A549 (cell line): ENCODE measurements around the gene AADAC. TPM values are rescaled to one million over a fixed set of nuclear protein-coding genes. Genes with fewer than 3 reads are reported as not detected.
A peak's percentile ranks its signal among the peaks of the same experiment; 100 is the strongest.

Experiments used
- ATAC-seq, 2 experiments: fragments of 200-7000 bp in 1 of 2; fragments of >200 bp in 1 of 2; cut with Nextera tagmentation in 1 of 2; cut with Tn5 transposase in 1 of 2; 3 replicates each; pipeline versions ENCODE4 v1.8.0 to v1.9.1; 2018 to 2020; ENCODE audit warnings: mild to moderate bottlenecking in 1 of 2, moderate library complexity in 1 of 2
- CTCF ChIA-PET: fragments of 300-600 bp; sonication (Branson Sonifier 250); formaldehyde crosslinking; extraction: SDS; loops from one replicate; lab custom pipeline; 2021; ENCODE audit warnings: antibody characterized with exemption, inconsistent platforms; lab: Yijun Ruan, JAX
- POLR2A ChIA-PET: fragments of 350-600 bp; formaldehyde crosslinking; extraction: SDS; loops from one replicate; lab custom pipeline; 2021; ENCODE audit warnings: antibody characterized with exemption, inconsistent platforms; lab: Yijun Ruan, JAX
- DNase-seq, 2 experiments: peaks; one replicate each; pipeline versions ENCODE4 v3.0.0 to v3.0.0-alpha.2; 2011 to 2016; ENCODE audit warnings: low read depth in 1 of 2, low spot score in 1 of 2
- FAIRE-seq: peaks from 2 replicates; lab custom pipeline; 2011; peaks lifted over from hg19 to GRCh38; lab: Jason Lieb, UNC
- H3K27ac ChIP-seq, 2 experiments: fragments of >200 bp; sonication (Bioruptor Twin); formaldehyde crosslinking; 3 replicates each; pipeline ENCODE4 v1.5.1; 2016 to 2017
- H3K4me1 ChIP-seq: fragments of >200 bp; sonication (Bioruptor Twin); formaldehyde crosslinking; 3 replicates; pipeline ENCODE4 v1.6.1; 2016
- H3K4me2 ChIP-seq: fragments of >200 bp; sonication (Bioruptor Twin); formaldehyde crosslinking; 3 replicates; pipeline ENCODE4 v1.6.1; 2016
- H3K4me3 ChIP-seq: fragments of >200 bp; sonication (Bioruptor Twin); formaldehyde crosslinking; 3 replicates; pipeline ENCODE4 v1.5.1; 2016
- H3K9me3 ChIP-seq: fragments of >200 bp; sonication (Bioruptor Twin); formaldehyde crosslinking; 3 replicates; pipeline ENCODE4 v1.6.1; 2016
- BHLHE40 ChIP-seq: IDR thresholded peaks from 2 replicates; pipeline ENCODE4 v1.6.1; 2012; ENCODE audit warnings: low read depth, low read length, inconsistent platforms
- CEBPB ChIP-seq, 2 experiments: fragments of >200 bp in 1 of 2; sonication (Bioruptor Twin) in 1 of 2; formaldehyde crosslinking in 1 of 2; IDR thresholded peaks; 2 replicates each; pipeline ENCODE4 v1.6.1; 2012 to 2016
- CHD2 ChIP-seq: fragments of 150-350 bp; IDR thresholded peaks from 2 replicates; pipeline ENCODE4 v1.6.1; 2014; ENCODE audit warnings: low read length; ENCODE audit not compliant: partially characterized antibody
- ESRRA ChIP-seq: fragments of 150-350 bp; IDR thresholded peaks from 2 replicates; pipeline ENCODE4 v1.6.1; 2014; ENCODE audit warnings: mild to moderate bottlenecking, low read length, borderline replicate concordance
- FOSL2 ChIP-seq, 2 experiments: fragments of 450-650 bp in 1 of 2; fragments of >200 bp in 1 of 2; sonication (Bioruptor Twin) in 1 of 2; formaldehyde crosslinking; IDR thresholded peaks; 2 replicates each; pipeline versions ENCODE4 v1.5.0 to v1.6.1; 2016 to 2020; ENCODE audit warnings: mild to moderate bottlenecking in 1 of 2, moderate library complexity in 1 of 2
- GATA3 ChIP-seq: IDR thresholded peaks from 2 replicates; pipeline ENCODE4 v1.6.1; 2012; ENCODE audit warnings: borderline replicate concordance
- HDAC2 ChIP-seq: fragments of 200-600 bp; sonication (generic); IDR thresholded peaks from 2 replicates; pipeline ENCODE4 v1.6.1; 2016
- JUN ChIP-seq, 2 experiments: fragments of >200 bp; sonication (Bioruptor Twin); formaldehyde crosslinking; IDR thresholded peaks; 2 replicates in 1 of 2; 3 replicates in 1 of 2; pipeline ENCODE4 v1.6.1; 2016 to 2017
- JUNB ChIP-seq: fragments of >200 bp; sonication (Bioruptor Twin); formaldehyde crosslinking; IDR thresholded peaks from 2 replicates; pipeline ENCODE4 v1.6.1; 2016
- KDM1A ChIP-seq: fragments of 200-600 bp; sonication (generic); IDR thresholded peaks from 2 replicates; pipeline ENCODE4 v1.6.1; 2016; ENCODE audit warnings: low read depth, mild to moderate bottlenecking
- MAFK ChIP-seq: fragments of 450-650 bp; IDR thresholded peaks from 2 replicates; pipeline ENCODE4 v1.6.1; 2014; ENCODE audit not compliant: partially characterized antibody
- MYC ChIP-seq: IDR thresholded peaks from 2 replicates; pipeline ENCODE4 v1.6.1; 2012; ENCODE audit warnings: mild to moderate bottlenecking, inconsistent platforms, low read length, improper control_type of control experiment, borderline replicate concordance
- NPAS2 ChIP-seq: fragments of 250-450 bp; sonication (Bioruptor Pico); IDR thresholded peaks from 2 replicates; pipeline ENCODE4 v1.8.0; 2022; ENCODE audit warnings: mild to moderate bottlenecking, moderate library complexity, borderline replicate concordance
- NR3C1 ChIP-seq: fragments of >200 bp; sonication (Bioruptor Twin); formaldehyde crosslinking; IDR thresholded peaks from 3 replicates; pipeline ENCODE4 v1.6.1; 2017
- POLR2A ChIP-seq: IDR thresholded peaks from 2 replicates; pipeline ENCODE4 v1.6.1; 2012; ENCODE audit warnings: mild to moderate bottlenecking, low read length
- TFCP2L1 ChIP-seq: fragments of 250-450 bp; sonication (Bioruptor Pico); IDR thresholded peaks from 2 replicates; pipeline ENCODE4 v1.5.0; 2021; ENCODE audit warnings: mild to moderate bottlenecking
- WGBS: methylation state at CpG from one replicate; pipeline ENCODE4 v1.1.6; 2017; ENCODE audit errors: missing lambda C conversion rate; 5-methylcytosine and 5-hydroxymethylcytosine counted together
- polyA plus RNA-seq, 4 experiments: library from polyadenylated mRNA; depleted of rRNA in 3 of 4; stranded (reverse); fragments of >200 nt; fragmentation: RNase III in 1 of 4; extraction: RNeasy Plus Mini Kit Qiagen cat#74134 plus additional on column Dnase treatment in 1 of 4; gene quantifications; 2 replicates in 3 of 4; 3 replicates in 1 of 4; pipeline ENCODE4 v1.2.3, GENCODE V29; 2011 to 2017
- TF ChIP-seq, protein P1 (sequence below): fragments of >200 bp; sonication (Bioruptor Twin); formaldehyde crosslinking; IDR thresholded peaks from 3 replicates; pipeline ENCODE4 v1.6.1; 2016
- TF ChIP-seq, protein P2 (sequence below): fragments of 450-650 bp; IDR thresholded peaks from 2 replicates; pipeline ENCODE4 v1.6.1; 2014; ENCODE audit warnings: antibody characterized with exemption
- TF ChIP-seq, protein P3 (sequence below): fragments of 200-600 bp; sonication (generic); IDR thresholded peaks from 2 replicates; pipeline ENCODE4 v1.6.1; 2016; ENCODE audit warnings: antibody characterized with exemption, mild to moderate bottlenecking, moderate library complexity
- TF ChIP-seq, protein P4 (sequence below): IDR thresholded peaks from 2 replicates; pipeline ENCODE4 v1.6.1; 2012
- TF ChIP-seq, protein P5 (sequence below): fragments of >200 bp; sonication (Bioruptor Twin); formaldehyde crosslinking; IDR thresholded peaks from 3 replicates; pipeline ENCODE4 v1.5.1; 2016

Gene AADAC
- polyA plus RNA-seq, 2 of the 4 experiments (the other 2 are of a cell fraction) = 15.3 to 45.0 TPM

DNA sequence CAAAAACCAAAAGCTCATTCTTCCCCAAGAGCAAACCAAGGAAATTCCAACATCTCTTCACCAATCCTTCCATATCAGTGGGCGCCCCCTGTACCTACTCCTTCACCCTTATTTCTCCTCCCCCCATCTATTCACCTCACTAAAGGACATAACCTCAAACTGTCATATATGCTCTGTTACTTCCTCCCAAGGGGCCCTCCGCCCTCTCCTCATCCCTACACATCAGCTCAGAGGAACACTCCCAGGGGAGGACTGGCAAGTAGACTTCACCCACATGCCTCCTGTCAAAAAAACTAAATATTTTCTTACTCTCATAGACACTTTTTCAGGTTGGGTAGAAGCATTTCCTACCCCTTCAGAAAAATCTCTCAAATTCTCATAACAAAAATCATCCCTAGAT, 2.4 kb upstream of the AADAC start (continued):
- TF ChIP-seq, protein P1, sequence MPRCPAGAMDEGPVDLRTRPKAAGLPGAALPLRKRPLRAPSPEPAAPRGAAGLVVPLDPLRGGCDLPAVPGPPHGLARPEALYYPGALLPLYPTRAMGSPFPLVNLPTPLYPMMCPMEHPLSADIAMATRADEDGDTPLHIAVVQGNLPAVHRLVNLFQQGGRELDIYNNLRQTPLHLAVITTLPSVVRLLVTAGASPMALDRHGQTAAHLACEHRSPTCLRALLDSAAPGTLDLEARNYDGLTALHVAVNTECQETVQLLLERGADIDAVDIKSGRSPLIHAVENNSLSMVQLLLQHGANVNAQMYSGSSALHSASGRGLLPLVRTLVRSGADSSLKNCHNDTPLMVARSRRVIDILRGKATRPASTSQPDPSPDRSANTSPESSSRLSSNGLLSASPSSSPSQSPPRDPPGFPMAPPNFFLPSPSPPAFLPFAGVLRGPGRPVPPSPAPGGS = no peak
- no peak for TF ChIP-seq JUNB

DNA sequence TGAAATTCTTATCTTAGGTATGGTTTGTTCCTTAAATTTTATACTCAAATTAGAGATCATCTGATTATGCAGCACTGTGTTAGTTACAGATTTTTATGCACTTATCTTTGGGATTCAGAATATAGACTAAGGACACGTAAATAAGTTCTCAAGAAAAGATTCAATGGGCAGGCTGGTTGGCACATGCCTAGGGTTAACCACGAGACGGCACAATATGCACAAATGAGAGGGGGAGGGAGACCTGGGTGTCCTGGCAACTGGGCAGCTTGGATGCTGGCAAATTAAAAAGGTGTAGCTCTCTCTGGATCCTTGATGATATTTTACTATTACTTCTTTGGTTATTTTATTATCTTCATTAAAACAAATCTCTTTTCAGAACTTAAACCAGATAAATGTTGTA, 672 bp downstream of the AADAC start:
- TF ChIP-seq KDM1A (no peak), NPAS2 (CRISPR knock-in tag) (no peak), JUNB (no peak), FOSL2 (IDR thresholded peaks at IDR 0.05) (no peak), FOSL2 (CRISPR knock-in tag; IDR thresholded peaks at IDR 0.05) (no peak), MAFK (no peak), ESRRA (no peak)
- TF ChIP-seq, protein P2, sequence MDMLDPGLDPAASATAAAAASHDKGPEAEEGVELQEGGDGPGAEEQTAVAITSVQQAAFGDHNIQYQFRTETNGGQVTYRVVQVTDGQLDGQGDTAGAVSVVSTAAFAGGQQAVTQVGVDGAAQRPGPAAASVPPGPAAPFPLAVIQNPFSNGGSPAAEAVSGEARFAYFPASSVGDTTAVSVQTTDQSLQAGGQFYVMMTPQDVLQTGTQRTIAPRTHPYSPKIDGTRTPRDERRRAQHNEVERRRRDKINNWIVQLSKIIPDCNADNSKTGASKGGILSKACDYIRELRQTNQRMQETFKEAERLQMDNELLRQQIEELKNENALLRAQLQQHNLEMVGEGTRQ = no peak
- TF ChIP-seq, protein P3, sequence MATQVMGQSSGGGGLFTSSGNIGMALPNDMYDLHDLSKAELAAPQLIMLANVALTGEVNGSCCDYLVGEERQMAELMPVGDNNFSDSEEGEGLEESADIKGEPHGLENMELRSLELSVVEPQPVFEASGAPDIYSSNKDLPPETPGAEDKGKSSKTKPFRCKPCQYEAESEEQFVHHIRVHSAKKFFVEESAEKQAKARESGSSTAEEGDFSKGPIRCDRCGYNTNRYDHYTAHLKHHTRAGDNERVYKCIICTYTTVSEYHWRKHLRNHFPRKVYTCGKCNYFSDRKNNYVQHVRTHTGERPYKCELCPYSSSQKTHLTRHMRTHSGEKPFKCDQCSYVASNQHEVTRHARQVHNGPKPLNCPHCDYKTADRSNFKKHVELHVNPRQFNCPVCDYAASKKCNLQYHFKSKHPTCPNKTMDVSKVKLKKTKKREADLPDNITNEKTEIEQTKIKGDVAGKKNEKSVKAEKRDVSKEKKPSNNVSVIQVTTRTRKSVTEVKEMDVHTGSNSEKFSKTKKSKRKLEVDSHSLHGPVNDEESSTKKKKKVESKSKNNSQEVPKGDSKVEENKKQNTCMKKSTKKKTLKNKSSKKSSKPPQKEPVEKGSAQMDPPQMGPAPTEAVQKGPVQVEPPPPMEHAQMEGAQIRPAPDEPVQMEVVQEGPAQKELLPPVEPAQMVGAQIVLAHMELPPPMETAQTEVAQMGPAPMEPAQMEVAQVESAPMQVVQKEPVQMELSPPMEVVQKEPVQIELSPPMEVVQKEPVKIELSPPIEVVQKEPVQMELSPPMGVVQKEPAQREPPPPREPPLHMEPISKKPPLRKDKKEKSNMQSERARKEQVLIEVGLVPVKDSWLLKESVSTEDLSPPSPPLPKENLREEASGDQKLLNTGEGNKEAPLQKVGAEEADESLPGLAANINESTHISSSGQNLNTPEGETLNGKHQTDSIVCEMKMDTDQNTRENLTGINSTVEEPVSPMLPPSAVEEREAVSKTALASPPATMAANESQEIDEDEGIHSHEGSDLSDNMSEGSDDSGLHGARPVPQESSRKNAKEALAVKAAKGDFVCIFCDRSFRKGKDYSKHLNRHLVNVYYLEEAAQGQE = no peak
- TF ChIP-seq, all 56 proteins: peak for 0
- ChIA-PET CTCF (no interaction called here), POLR2A (no interaction called here)
- ATAC-seq (no peak), DNase-seq (no peak), FAIRE-seq (no peak)
- Histone ChIP-seq H3K4me1 (peaks cover 43% of the 10 kb centered on the region), H3K4me2 (no peak overlapping the region), H3K4me3 (no peak overlapping the region), H3K27ac (0 out of 6 replicates have a peak overlapping the region, but pooled peaks of 1 of the 2 experiments have one; percentile 40), H3K9me3 (no peaks in the 10 kb centered on the region)
- whole genome bisulfite sequencing = 88% methylated on average over 3 of the region's 3 CpGs

DNA sequence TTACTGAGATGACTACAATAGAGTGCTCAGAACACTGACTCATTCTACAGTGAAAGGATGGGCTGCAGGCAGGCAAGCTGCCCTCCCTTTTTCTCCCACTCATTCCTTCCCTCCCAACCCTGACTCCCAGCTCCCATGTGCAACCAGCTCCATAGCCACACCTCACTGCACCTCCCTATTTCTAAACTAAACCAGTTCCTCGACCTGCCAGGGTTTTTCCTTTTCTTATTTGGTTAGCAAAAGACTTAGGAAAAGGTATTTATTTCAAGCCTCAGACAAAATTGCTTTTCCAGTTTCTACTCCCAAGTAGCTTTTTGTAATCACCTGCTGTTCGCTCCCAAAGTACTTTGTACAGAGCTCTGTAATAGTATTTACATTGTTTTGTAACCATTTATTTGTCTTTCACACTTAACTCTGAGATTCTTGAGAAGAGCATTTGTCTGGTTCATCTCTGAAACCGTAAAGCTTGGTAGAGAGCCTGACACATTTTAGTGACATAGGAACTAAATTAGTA, 2.2 kb downstream of the AADAC start:
- Histone ChIP-seq H3K9me3 (no peaks in the 10 kb centered on the region), H3K4me2 (peak overlapping the region; percentile 56), H3K4me3 (no peak overlapping the region), H3K4me1 (peaks cover 43% of the 10 kb centered on the region)
- WGBS = 15% methylated on average over 3 of the region's 3 CpGs
- ChIA-PET CTCF (no interaction called here), POLR2A (no interaction called here)
- FAIRE-seq = no peak
- TF ChIP-seq GATA3 (no peak), FOSL2 (IDR thresholded peaks at IDR 0.05) (0 out of 2 replicates have a peak, but pooled peaks have one; percentile 23), FOSL2 (CRISPR knock-in tag; IDR thresholded peaks at IDR 0.05) (peak; percentile 39; the same call in 1 of the 2 replicates), CEBPB (IDR thresholded peaks at IDR 0.05) (0 out of 4 replicates have a peak, but pooled peaks of 1 of the 2 experiments have one; percentile 11)
- TF ChIP-seq, protein P4, sequence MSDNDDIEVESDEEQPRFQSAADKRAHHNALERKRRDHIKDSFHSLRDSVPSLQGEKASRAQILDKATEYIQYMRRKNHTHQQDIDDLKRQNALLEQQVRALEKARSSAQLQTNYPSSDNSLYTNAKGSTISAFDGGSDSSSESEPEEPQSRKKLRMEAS = peak; percentile 49
- TF ChIP-seq, all 56 proteins: peak for 3
- peak; percentile 17 to 72 for DNase-seq
- peak overlapping the region; percentile 46 to 78 for H3K27ac ChIP-seq
- ATAC-seq = peak; percentile 95 to 96

DNA sequence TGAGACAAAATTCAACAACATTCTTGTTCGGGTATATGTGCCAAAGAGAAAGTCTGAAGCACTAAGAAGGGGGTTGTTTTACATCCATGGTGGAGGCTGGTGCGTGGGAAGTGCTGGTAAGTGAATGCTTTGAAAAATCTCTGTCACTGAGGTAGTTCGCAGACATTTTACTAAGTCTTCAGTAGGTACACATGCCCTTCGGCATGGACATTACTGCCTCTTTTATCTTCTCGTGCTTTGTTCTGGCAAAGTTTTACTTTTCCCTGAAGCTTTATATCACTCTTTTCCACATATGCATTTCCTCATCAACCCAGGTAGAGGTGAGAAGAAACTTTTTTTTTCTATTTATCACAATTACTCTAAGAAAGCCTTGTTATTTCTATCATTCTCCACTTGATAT, 3.6 kb downstream of the AADAC start:
- ChIA-PET POLR2A (no interaction called here), CTCF (no interaction called here)
- Histone ChIP-seq H3K9me3 (no peaks in the 10 kb centered on the region), H3K4me3 (no peak overlapping the region), H3K4me1 (peaks cover 43% of the 10 kb centered on the region), H3K4me2 (no peak overlapping the region), H3K27ac (peak overlapping the region in 1 of 2 experiments; percentile 3; a peak in 1 of 6 replicates)
- no peak for DNase-seq
- no peak for FAIRE-seq
- WGBS = 89% methylated on average over 5 of the region's 5 CpGs
- ATAC-seq = no peak
- TF ChIP-seq KDM1A (no peak), NR3C1 (no peak), MYC (no peak), HDAC2 (no peak), TFCP2L1 (CRISPR knock-in tag) (no peak), BHLHE40 (no peak), CHD2 (no peak), NPAS2 (CRISPR knock-in tag) (no peak), JUN (IDR thresholded peaks at IDR 0.05) (no peak), POLR2A (no peak)
- TF ChIP-seq, protein P5, sequence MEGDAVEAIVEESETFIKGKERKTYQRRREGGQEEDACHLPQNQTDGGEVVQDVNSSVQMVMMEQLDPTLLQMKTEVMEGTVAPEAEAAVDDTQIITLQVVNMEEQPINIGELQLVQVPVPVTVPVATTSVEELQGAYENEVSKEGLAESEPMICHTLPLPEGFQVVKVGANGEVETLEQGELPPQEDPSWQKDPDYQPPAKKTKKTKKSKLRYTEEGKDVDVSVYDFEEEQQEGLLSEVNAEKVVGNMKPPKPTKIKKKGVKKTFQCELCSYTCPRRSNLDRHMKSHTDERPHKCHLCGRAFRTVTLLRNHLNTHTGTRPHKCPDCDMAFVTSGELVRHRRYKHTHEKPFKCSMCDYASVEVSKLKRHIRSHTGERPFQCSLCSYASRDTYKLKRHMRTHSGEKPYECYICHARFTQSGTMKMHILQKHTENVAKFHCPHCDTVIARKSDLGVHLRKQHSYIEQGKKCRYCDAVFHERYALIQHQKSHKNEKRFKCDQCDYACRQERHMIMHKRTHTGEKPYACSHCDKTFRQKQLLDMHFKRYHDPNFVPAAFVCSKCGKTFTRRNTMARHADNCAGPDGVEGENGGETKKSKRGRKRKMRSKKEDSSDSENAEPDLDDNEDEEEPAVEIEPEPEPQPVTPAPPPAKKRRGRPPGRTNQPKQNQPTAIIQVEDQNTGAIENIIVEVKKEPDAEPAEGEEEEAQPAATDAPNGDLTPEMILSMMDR = no peak
